H54 (cell line): Measurements from ENCODE around the gene PRRX1.
A peak's percentile ranks its signal among the peaks of the same experiment; 100 is the strongest.

Experiments used
- DNase-seq: peaks from one replicate; pipeline ENCODE4 v3.0.0; 2011; ENCODE audit warnings: low spot score, mixed read lengths; ENCODE audit not compliant: insufficient read length
- FAIRE-seq: peaks from 3 replicates; lab custom pipeline; 2011; peaks lifted over from hg19 to GRCh38; lab: Jason Lieb, UNC
- POLR2A ChIP-seq: IDR thresholded peaks from 2 replicates; pipeline ENCODE4 v1.6.1; 2011; ENCODE audit warnings: low read depth, mild to moderate bottlenecking, low read length

PRRX1 gene

DNA sequence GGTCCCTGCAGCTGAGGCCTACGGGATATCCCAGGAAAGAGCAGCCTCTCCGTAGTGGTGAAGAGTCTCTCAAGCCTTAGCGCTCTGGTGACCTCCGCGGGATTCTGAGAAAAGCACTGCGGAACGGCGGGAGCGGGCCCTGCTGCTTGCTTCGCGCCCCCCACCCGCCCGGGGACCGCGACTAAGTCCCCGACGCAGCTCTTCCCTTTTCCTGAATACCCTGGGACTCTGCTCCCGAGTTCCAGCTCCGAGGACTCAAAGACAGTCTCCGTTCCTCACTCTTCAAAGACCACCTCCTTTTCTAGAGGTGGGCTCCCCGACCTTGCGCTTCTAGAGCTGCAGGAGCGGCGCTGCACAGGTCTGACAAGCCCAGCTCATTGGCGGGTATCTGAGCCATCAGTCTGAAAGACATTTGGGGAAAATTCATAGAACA, 3.6 kb upstream of the PRRX1 start:
- TF ChIP-seq POLR2A: no peak
- DNase-seq (no peak), FAIRE-seq (no peak)

- no peak for TF ChIP-seq POLR2A
- no peak for DNase-seq
- no peak for FAIRE-seq
These were observed 2.9 kb upstream of the PRRX1 start for GRCh38 chr1:170660871-170661645.

- peak; percentile 32 for DNase-seq
- no peak for TF ChIP-seq POLR2A
These were observed 2.1 kb upstream of the PRRX1 start for GRCh38 chr1:170661646-170662411.

DNA sequence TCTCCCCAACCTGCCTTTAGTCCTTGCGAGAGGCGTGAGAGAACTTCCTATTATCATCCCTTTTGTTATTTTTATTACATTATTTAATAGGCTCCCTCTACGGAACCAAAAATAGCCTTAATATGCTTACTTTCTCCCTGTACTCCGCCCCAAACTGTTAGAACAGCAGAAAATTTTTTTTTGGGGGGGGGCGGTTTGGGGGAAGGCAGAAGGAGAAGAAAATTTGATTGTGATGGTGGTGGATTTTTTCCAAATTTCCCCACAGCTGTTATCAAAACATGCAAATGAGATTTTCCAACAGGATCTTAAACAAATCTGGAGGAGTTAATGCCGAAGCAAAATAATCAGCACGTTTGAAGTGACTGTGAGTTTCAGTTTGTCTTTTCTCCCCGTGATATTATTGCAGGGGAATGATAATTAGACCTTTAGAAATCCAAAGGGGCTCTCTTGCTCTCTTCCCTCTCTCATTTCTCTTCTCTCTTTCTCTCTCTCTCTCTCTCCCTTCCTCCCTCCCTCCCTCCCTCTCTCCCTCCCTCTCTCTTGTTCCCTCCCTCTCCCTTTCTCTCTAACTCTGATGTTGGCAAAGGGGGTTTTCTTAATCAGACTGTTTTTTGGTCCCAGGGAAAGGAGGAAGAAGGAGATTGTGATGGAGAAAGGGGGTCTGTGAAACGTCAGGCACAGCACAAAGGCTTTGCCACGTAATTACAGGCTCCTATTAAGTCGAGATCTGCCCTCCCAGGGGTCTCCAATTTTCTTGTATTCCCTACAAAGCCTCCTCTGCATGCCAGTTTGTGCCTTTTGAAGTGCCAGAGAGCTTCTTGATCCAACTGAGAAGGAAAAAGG, 1.1 kb upstream of the PRRX1 start:
- TF ChIP-seq POLR2A: no peak
- DNase-seq: no peak
- no peak for FAIRE-seq

More at GRCh38 chr1:170661646-170662411, 2.1 kb upstream of the PRRX1 start:
- no peak for FAIRE-seq

- no peak for DNase-seq
- TF ChIP-seq POLR2A: no peak
- FAIRE-seq: no peak
These were observed 383 bp upstream of the PRRX1 start for GRCh38 chr1:170663404-170664092.

DNA sequence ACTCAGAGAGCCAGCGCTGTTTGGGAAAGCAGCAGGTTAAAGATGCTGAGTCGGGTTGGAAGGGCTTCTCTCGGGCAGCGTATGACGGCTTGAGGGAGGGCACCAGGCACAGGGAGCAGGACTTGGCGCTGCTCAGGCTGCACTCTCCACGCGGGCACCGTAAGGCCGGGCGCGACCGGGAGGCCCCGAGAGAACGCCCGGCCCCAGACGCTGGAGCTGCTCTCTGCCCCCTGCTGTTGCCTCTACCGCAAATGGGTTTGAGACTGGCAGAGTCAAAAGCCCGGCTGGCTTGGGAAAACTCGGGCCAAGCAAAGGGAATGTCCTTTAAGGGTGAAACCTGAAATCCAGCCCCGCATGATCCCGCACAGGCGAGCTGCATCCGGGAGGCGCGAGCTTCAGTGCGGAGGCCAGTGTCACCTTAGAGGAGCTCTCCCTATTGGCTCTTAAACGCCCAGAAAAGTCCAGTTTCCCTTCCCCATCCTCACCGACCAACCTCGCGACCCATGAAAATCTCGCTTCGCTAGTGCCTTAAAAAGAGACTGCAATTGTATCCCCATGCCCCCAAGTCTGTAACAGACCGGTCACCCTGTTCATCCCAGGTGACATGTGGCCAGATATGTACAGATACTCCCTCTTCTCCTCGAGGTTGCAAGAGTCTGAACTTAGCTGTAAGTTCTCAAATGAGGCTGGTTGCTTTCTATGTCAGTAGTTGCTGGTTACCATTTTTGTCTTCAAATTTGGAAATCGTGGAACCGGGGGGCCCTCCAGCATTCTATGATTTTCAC, 1.1 kb downstream of the PRRX1 start:
- TF ChIP-seq POLR2A: no peak
- FAIRE-seq (no peak), DNase-seq (peak; percentile 42)

DNA sequence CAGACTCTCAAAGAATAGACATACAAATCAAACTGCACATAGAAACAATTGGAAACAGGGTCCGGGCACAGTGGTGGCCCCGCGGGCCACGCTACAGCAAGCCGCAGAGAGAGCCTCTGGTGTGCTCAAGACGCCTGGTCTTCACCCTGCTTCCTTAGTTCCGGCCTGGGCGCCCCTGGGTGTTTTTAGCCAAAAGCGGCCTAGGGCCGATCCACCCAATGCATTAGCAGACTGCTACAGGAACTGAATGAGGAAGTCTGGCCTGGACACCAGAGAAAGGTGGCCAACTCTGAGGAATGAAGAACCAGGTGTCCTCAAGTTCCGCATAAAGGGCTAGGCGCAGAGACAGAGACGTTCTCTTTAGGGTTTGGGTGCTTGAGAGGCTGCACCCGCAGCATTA, 1.7 kb downstream of the PRRX1 start:
- TF ChIP-seq POLR2A: no peak
- FAIRE-seq (no peak), DNase-seq (no peak)

- FAIRE-seq: no peak
- TF ChIP-seq POLR2A: no peak
- no peak for DNase-seq
These were observed 2.8 kb downstream of the PRRX1 start for GRCh38 chr1:170666541-170667254.

- TF ChIP-seq POLR2A: no peak
- no peak for DNase-seq
- no peak for FAIRE-seq
These were observed 4.5 kb downstream of the PRRX1 start for GRCh38 chr1:170668209-170669106.

- DNase-seq (no peak), FAIRE-seq (no peak)
- TF ChIP-seq POLR2A: no peak
These were observed 5.1 kb downstream of the PRRX1 start for GRCh38 chr1:170669107-170669445.

DNA sequence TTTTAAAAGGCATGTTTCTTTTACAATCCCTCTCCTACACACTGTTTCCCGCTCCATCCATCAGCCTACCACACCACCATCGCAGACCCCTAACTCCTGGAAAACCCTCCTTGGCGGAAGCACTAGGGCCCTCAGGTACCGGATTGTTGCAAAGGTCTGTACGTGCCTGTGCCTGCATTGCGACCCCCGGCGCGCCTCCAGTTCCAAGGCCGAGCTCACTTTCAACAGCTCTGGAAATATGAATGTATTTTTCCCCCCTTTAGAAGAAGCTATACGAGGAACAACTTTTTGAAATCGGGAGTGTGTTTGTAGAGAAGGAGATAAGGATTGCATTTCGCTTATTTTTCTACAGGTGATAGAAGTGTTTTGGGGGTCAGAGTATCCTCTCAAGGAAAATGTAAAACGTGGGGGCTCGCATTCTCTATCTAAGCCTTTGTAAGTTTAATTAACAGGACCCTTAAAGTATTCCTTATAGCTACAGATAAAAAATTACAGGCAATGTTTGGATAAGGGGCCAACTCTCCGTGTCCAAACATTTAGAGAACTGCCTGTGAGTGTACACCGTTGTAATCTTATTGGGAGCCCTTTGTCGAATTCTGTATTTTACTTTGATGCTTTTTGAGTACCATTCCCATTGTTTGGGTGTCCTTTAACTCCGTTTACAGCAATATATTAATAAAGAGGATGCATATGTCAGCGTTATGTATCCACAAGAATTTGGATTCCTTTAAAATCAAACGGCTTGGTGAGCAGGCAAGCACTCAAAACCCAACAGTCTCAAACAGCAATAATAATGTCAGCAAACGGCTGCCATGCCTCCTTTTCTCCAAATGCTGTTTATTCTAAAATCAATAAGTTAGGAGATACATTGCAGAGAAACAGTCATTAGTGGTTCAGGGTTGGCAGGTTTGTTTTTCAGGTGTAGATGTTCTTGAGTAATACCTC, 5.9 kb downstream of the PRRX1 start:
- FAIRE-seq (no peak), DNase-seq (no peak)
- no peak for TF ChIP-seq POLR2A
